Peyer's patch (tissue), 4 donors: ENCODE data around the gene SRRM3.

ENCODE experiments used
- POLR2A ChIP-seq, 2 donors: fragments of 450-650 bp; IDR thresholded peaks; one replicate each; pipeline ENCODE4 v1.5.1; 2017; ENCODE audit warnings: antibody characterized with exemption in 2 of 2, mild to moderate bottlenecking in 2 of 2, moderate library complexity in 2 of 2
- TF ChIP-seq, protein P1 (sequence below), 6 experiments: fragments of 450-650 bp in 4 of 6; fragments of 200-600 bp in 2 of 6; sonication (generic) in 1 of 6; IDR thresholded peaks; one replicate each; pipeline ENCODE4 v1.5.1; 2017 to 2019; ENCODE audit warnings: antibody characterized with exemption in 6 of 6, mild to moderate bottlenecking in 3 of 6, moderate library complexity in 1 of 6

DNA sequence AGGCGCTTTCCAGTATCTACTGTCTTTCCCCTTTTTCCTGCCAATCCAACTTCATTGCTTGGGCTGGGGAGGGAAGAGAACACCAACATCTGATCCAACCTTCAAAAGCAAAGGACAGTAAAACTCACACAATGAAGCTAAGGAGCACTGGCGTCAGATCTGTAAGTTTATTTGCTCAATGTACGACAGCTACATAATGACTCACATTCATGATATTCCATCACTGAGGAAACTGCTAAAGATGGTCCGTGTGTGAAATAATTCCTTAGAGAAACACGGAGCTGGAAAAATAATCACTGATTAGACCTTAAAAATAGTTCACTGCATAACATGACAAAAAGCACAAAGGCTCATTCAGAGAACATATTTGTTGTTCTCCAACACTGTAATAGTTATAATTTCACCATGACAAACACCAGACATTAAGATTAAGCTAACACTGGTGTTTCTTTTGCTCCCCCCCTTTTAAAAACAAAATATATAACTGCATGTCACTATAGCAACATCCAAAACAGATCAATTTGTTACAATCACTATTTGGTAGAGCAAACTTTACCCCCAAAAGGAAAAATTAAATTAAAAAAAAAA is 125.0 kb downstream of the SRRM3 start:
- TF ChIP-seq, protein P1, sequence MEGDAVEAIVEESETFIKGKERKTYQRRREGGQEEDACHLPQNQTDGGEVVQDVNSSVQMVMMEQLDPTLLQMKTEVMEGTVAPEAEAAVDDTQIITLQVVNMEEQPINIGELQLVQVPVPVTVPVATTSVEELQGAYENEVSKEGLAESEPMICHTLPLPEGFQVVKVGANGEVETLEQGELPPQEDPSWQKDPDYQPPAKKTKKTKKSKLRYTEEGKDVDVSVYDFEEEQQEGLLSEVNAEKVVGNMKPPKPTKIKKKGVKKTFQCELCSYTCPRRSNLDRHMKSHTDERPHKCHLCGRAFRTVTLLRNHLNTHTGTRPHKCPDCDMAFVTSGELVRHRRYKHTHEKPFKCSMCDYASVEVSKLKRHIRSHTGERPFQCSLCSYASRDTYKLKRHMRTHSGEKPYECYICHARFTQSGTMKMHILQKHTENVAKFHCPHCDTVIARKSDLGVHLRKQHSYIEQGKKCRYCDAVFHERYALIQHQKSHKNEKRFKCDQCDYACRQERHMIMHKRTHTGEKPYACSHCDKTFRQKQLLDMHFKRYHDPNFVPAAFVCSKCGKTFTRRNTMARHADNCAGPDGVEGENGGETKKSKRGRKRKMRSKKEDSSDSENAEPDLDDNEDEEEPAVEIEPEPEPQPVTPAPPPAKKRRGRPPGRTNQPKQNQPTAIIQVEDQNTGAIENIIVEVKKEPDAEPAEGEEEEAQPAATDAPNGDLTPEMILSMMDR (IDR thresholded peaks at IDR 0.05), result no peak
- TF ChIP-seq POLR2A (IDR thresholded peaks at IDR 0.05), result no peak
